ENCODE data around the gene CYP19A1.
"Not testable (repeated sequence)": the region's sequence is repeated elsewhere in the genome, so short reads cannot be mapped to it uniquely, and the experiment has no call there.

CYP19A1 gene

GRCh38 chr15:51262463-51262862 lies 75.9 kb downstream of the CYP19A1 start:
- H3K4me3 ChIP-seq (ENCODE audit: low read length), result no peak overlapping the region
- peaks cover 5% of the 10 kb centered on the region for H3K36me3 ChIP-seq (replicated peaks; ENCODE audit: low read depth, low read length)
- H3K9ac ChIP-seq (ENCODE audit: low read length), result no peak overlapping the region
- no peak overlapping the region for H3K4me2 ChIP-seq (ENCODE audit: low read length)
- H3K9me3 ChIP-seq (ENCODE audit: insufficient read depth, low read length), result 0 out of 2 replicates have a peak, but pooled peaks cover 5% of the 10 kb centered on the region
- no peak for TF ChIP-seq CTCF (IDR thresholded peaks at IDR 0.05; ENCODE audit: low read depth, low read length)
- no peak for TF ChIP-seq EZH2phosphoT487 (IDR thresholded peaks at IDR 0.05; ENCODE audit: low read depth)
- no peak overlapping the region for H2AFZ ChIP-seq (ENCODE audit: low read depth, low read length)
- no peaks in the 10 kb centered on the region for H3K79me2 ChIP-seq (ENCODE audit: low read length)
- H3K27ac ChIP-seq (ENCODE audit: low read length), result no peak overlapping the region
- no peaks in the 10 kb centered on the region for H4K20me1 ChIP-seq (ENCODE audit: insufficient read depth, low read length)
- peaks cover 26% of the 10 kb centered on the region; the same call in 1 of the 2 replicates for H3K27me3 ChIP-seq (ENCODE audit: low read depth, low read length)
- no peaks in the 10 kb centered on the region for H3K4me1 ChIP-seq (ENCODE audit: low read length)

- not testable (repeated sequence) for H3K9ac ChIP-seq (ENCODE audit: low read length); H3K4me2 ChIP-seq (ENCODE audit: low read length); H3K27ac ChIP-seq (ENCODE audit: low read length); H3K9me3 ChIP-seq (ENCODE audit: insufficient read depth, low read length); H3K36me3 ChIP-seq (replicated peaks; ENCODE audit: low read depth, low read length); H2AFZ ChIP-seq (ENCODE audit: low read depth, low read length); H3K4me1 ChIP-seq (ENCODE audit: low read length); H3K4me3 ChIP-seq (ENCODE audit: low read length); H3K79me2 ChIP-seq (ENCODE audit: low read length); H4K20me1 ChIP-seq (ENCODE audit: insufficient read depth, low read length)
- peaks cover 28% of the 10 kb centered on the region; the same call in 1 of the 2 replicates for H3K27me3 ChIP-seq (ENCODE audit: low read depth, low read length)
These were observed 77.3 kb downstream of the CYP19A1 start for GRCh38 chr15:51261113-51261512.

GRCh38 chr15:51260202-51260601 lies 78.2 kb downstream of the CYP19A1 start:
- H3K36me3 ChIP-seq (replicated peaks; ENCODE audit: low read depth, low read length), result peaks cover 5% of the 10 kb centered on the region
- no peak overlapping the region for H3K4me2 ChIP-seq (ENCODE audit: low read length)
- no peaks in the 10 kb centered on the region for H3K79me2 ChIP-seq (ENCODE audit: low read length)
- H3K9ac ChIP-seq (ENCODE audit: low read length), result no peak overlapping the region
- no peak overlapping the region for H2AFZ ChIP-seq (ENCODE audit: low read depth, low read length)
- no peak overlapping the region for H3K27ac ChIP-seq (ENCODE audit: low read length)
- H4K20me1 ChIP-seq (ENCODE audit: insufficient read depth, low read length), result no peaks in the 10 kb centered on the region
- peaks cover 29% of the 10 kb centered on the region; the same call in 1 of the 2 replicates for H3K27me3 ChIP-seq (ENCODE audit: low read depth, low read length)
- TF ChIP-seq EZH2phosphoT487 (IDR thresholded peaks at IDR 0.05; ENCODE audit: low read depth) (no peak), CTCF (IDR thresholded peaks at IDR 0.05; ENCODE audit: low read depth, low read length) (no peak)
- H3K4me3 ChIP-seq (ENCODE audit: low read length), result no peak overlapping the region
- H3K4me1 ChIP-seq (ENCODE audit: low read length), result no peaks in the 10 kb centered on the region
- H3K9me3 ChIP-seq (ENCODE audit: insufficient read depth, low read length), result 0 out of 2 replicates have a peak, but pooled peaks cover 5% of the 10 kb centered on the region

GRCh38 chr15:51255533-51255932 lies 82.9 kb downstream of the CYP19A1 start:
- Histone ChIP-seq H3K4me2 (ENCODE audit: low read length) (no peak overlapping the region), H3K27me3 (ENCODE audit: low read depth, low read length) (peaks cover 12% of the 10 kb centered on the region; the same call in 1 of the 2 replicates)
- TF ChIP-seq EZH2phosphoT487 (IDR thresholded peaks at IDR 0.05; ENCODE audit: low read depth) (no peak), CTCF (IDR thresholded peaks at IDR 0.05; ENCODE audit: low read depth, low read length) (no peak)

More at GRCh38 chr15:51255533-51255932, 82.9 kb downstream of the CYP19A1 start:
- no peaks in the 10 kb centered on the region for H3K9me3 ChIP-seq (ENCODE audit: insufficient read depth, low read length)
- H3K4me1 ChIP-seq (ENCODE audit: low read length), result no peaks in the 10 kb centered on the region
- H3K36me3 ChIP-seq (replicated peaks; ENCODE audit: low read depth, low read length), result no peaks in the 10 kb centered on the region
- H4K20me1 ChIP-seq (ENCODE audit: insufficient read depth, low read length), result no peaks in the 10 kb centered on the region
- no peaks in the 10 kb centered on the region for H3K79me2 ChIP-seq (ENCODE audit: low read length)
- no peak overlapping the region for H2AFZ ChIP-seq (ENCODE audit: low read depth, low read length)
- H3K4me3 ChIP-seq (ENCODE audit: low read length), result no peak overlapping the region
- no peak overlapping the region for H3K9ac ChIP-seq (ENCODE audit: low read length)
- no peak overlapping the region for H3K27ac ChIP-seq (ENCODE audit: low read length)

All from OCI-LY3 (cell line).